NB4 (cell line): ENCODE measurements around the gene ANAPC1.

ENCODE experiments used
- MYC ChIP-seq: IDR thresholded peaks from 2 replicates; pipeline ENCODE4 v1.6.1; 2011; ENCODE audit warnings: low read depth, low read length
- POLR2A ChIP-seq: IDR thresholded peaks from 2 replicates; pipeline ENCODE4 v1.6.1; 2011; ENCODE audit warnings: mild to moderate bottlenecking; ENCODE audit not compliant: insufficient read length; ENCODE audit errors: extremely low read depth
- TF ChIP-seq, protein P1 (sequence below): IDR thresholded peaks from one replicate; pipeline ENCODE4 v1.5.1; 2012; ENCODE audit warnings: low read depth, low read length
- TF ChIP-seq, protein P2 (sequence below): IDR thresholded peaks from 2 replicates; pipeline ENCODE4 v1.6.1; 2011; ENCODE audit warnings: low read depth, low read length

DNA sequence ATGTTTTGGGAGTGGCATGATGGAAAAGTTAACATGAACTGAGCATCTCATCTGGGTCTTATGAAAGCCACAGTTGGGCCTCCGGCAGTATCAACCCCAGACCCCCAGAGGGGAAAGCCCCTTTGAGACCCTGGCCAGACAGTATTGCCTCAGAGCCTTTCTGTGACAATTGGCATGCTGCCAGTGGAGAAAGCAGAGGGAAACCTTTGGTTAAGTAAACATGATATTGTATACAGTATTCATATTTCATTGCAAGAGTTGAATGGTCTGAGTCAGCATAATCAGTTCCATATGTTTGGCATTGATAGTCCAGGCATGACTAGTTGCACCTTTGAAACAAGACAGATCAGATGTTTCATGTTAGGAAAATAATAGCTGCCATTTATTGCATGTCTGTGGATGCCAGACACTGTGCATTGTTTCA is 34.4 kb upstream of the ANAPC1 start:
- TF ChIP-seq, protein P1, sequence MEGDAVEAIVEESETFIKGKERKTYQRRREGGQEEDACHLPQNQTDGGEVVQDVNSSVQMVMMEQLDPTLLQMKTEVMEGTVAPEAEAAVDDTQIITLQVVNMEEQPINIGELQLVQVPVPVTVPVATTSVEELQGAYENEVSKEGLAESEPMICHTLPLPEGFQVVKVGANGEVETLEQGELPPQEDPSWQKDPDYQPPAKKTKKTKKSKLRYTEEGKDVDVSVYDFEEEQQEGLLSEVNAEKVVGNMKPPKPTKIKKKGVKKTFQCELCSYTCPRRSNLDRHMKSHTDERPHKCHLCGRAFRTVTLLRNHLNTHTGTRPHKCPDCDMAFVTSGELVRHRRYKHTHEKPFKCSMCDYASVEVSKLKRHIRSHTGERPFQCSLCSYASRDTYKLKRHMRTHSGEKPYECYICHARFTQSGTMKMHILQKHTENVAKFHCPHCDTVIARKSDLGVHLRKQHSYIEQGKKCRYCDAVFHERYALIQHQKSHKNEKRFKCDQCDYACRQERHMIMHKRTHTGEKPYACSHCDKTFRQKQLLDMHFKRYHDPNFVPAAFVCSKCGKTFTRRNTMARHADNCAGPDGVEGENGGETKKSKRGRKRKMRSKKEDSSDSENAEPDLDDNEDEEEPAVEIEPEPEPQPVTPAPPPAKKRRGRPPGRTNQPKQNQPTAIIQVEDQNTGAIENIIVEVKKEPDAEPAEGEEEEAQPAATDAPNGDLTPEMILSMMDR, result no peak
- TF ChIP-seq POLR2A (no peak), MYC (no peak)
- TF ChIP-seq, protein P2, sequence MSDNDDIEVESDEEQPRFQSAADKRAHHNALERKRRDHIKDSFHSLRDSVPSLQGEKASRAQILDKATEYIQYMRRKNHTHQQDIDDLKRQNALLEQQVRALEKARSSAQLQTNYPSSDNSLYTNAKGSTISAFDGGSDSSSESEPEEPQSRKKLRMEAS, result no peak
